ENCODE results near the gene PLA2G4E. TPM values are rescaled to one million over a fixed set of nuclear protein-coding genes. Genes with fewer than 3 reads are reported as not detected.

PLA2G4E gene
- total RNA-seq, 1 experiment from 2014 or later = not detected

GRCh38 chr15:41979493-41980266 lies 41.2 kb downstream of the PLA2G4E start:
- no peak overlapping the region for H3K27ac ChIP-seq
- no peak for DNase-seq (ENCODE audit: low read depth in 1 of 2, low spot score in 2 of 2)
- H3K27me3 ChIP-seq (replicated peaks) = 0 out of 2 replicates have a peak, but pooled peaks cover 6% of the 10 kb centered on the region
- no peaks in the 10 kb centered on the region for H3K9me3 ChIP-seq (replicated peaks)
- H3K36me3 ChIP-seq = no peaks in the 10 kb centered on the region
- H3K4me3 ChIP-seq = no peak overlapping the region
- H3K4me1 ChIP-seq (replicated peaks) = no peaks in the 10 kb centered on the region

GRCh38 chr15:41978534-41978933 lies 42.3 kb downstream of the PLA2G4E start:
- Histone ChIP-seq H3K27me3 (replicated peaks) (0 out of 2 replicates have a peak, but pooled peaks cover 6% of the 10 kb centered on the region), H3K4me3 (no peak overlapping the region), H3K9me3 (replicated peaks) (no peaks in the 10 kb centered on the region), H3K4me1 (replicated peaks) (no peaks in the 10 kb centered on the region), H3K36me3 (no peaks in the 10 kb centered on the region), H3K27ac (no peak overlapping the region)
- DNase-seq (ENCODE audit: low read depth in 1 of 2, low spot score in 2 of 2) = no peak

GRCh38 chr15:41977757-41978383 lies 43.0 kb downstream of the PLA2G4E start:
- Histone ChIP-seq H3K36me3 (no peaks in the 10 kb centered on the region), H3K27me3 (replicated peaks) (0 out of 2 replicates have a peak, but pooled peaks cover 6% of the 10 kb centered on the region), H3K27ac (no peak overlapping the region), H3K9me3 (replicated peaks) (no peaks in the 10 kb centered on the region), H3K4me1 (replicated peaks) (0 out of 2 replicates have a peak, but pooled peaks cover 2% of the 10 kb centered on the region), H3K4me3 (no peak overlapping the region)
- no peak for DNase-seq (ENCODE audit: low read depth in 1 of 2, low spot score in 2 of 2)

- DNase-seq (ENCODE audit: low read depth in 1 of 2, low spot score in 2 of 2) = no peak
- H3K4me3 ChIP-seq = no peak overlapping the region
- no peak overlapping the region for H3K27ac ChIP-seq
- peaks cover 11% of the 10 kb centered on the region; the same call in 1 of the 2 replicates for H3K4me1 ChIP-seq (replicated peaks)
- 0 out of 2 replicates have a peak, but pooled peaks cover 6% of the 10 kb centered on the region for H3K27me3 ChIP-seq (replicated peaks)
- peaks cover 7% of the 10 kb centered on the region for H3K36me3 ChIP-seq
- H3K9me3 ChIP-seq (replicated peaks) = no peaks in the 10 kb centered on the region
These were observed 45.2 kb downstream of the PLA2G4E start for GRCh38 chr15:41975669-41976068.

- Histone ChIP-seq H3K4me1 (replicated peaks) (peaks cover 12% of the 10 kb centered on the region), H3K4me3 (no peak overlapping the region), H3K36me3 (peaks cover 10% of the 10 kb centered on the region), H3K27me3 (replicated peaks) (0 out of 2 replicates have a peak, but pooled peaks cover 6% of the 10 kb centered on the region), H3K27ac (no peak overlapping the region), H3K9me3 (replicated peaks) (no peaks in the 10 kb centered on the region)
- DNase-seq (ENCODE audit: low read depth in 1 of 2, low spot score in 2 of 2) = no peak
These were observed 46.8 kb downstream of the PLA2G4E start for GRCh38 chr15:41974041-41974440.

GRCh38 chr15:41972253-41973242 lies 48.3 kb downstream of the PLA2G4E start, which contains the start of gene EHD4:
TSS of gene EHD4 (minus strand) at chr15:41972557. CDS start at chr15:41972494, 63 bp downstream.
- Histone ChIP-seq H3K36me3 (peaks cover 10% of the 10 kb centered on the region), H3K27me3 (replicated peaks) (0 out of 2 replicates have a peak, but pooled peaks cover 6% of the 10 kb centered on the region), H3K4me1 (replicated peaks) (peaks cover 12% of the 10 kb centered on the region), H3K9me3 (replicated peaks) (no peaks in the 10 kb centered on the region), H3K4me3 (peak within 1 kb of the TSS; percentile 94), H3K27ac (peak within 1 kb of the TSS; percentile 58)
- DNase-seq (ENCODE audit: low read depth in 1 of 2, low spot score in 2 of 2) = peak; percentile 96 to 99

- H3K36me3 ChIP-seq = peaks cover 10% of the 10 kb centered on the region
- peak in 1 of 2 experiments; percentile 42 for DNase-seq (ENCODE audit: low read depth in 1 of 2, low spot score in 2 of 2)
- peaks cover 12% of the 10 kb centered on the region for H3K4me1 ChIP-seq (replicated peaks)
- peak overlapping the region; percentile 58 for H3K27ac ChIP-seq
- peak overlapping the region; percentile 94 for H3K4me3 ChIP-seq
- 0 out of 2 replicates have a peak, but pooled peaks cover 6% of the 10 kb centered on the region for H3K27me3 ChIP-seq (replicated peaks)
- no peaks in the 10 kb centered on the region for H3K9me3 ChIP-seq (replicated peaks)
These were observed 49.0 kb downstream of the PLA2G4E start for GRCh38 chr15:41971895-41972252.

GRCh38 chr15:41971089-41971894 lies 49.5 kb downstream of the PLA2G4E start:
- peak; percentile 53 to 57 for DNase-seq (ENCODE audit: low read depth in 1 of 2, low spot score in 2 of 2)
- H3K27me3 ChIP-seq (replicated peaks) = 0 out of 2 replicates have a peak, but pooled peaks cover 6% of the 10 kb centered on the region

GRCh38 chr15:41970456-41970855 lies 50.4 kb downstream of the PLA2G4E start:
- Histone ChIP-seq H3K9me3 (replicated peaks) (no peaks in the 10 kb centered on the region), H3K36me3 (peaks cover 10% of the 10 kb centered on the region), H3K4me1 (replicated peaks) (peaks cover 12% of the 10 kb centered on the region), H3K4me3 (no peak overlapping the region), H3K27ac (no peak overlapping the region), H3K27me3 (replicated peaks) (0 out of 2 replicates have a peak, but pooled peaks cover 3% of the 10 kb centered on the region)
- peak in 1 of 2 experiments; percentile 9 for DNase-seq (ENCODE audit: low read depth in 1 of 2, low spot score in 2 of 2)

More at GRCh38 chr15:41971089-41971894, 49.5 kb downstream of the PLA2G4E start:
- peak overlapping the region; percentile 94 for H3K4me3 ChIP-seq
- H3K4me1 ChIP-seq (replicated peaks) = peaks cover 12% of the 10 kb centered on the region
- H3K27ac ChIP-seq = no peak overlapping the region
- H3K36me3 ChIP-seq = peaks cover 10% of the 10 kb centered on the region
- H3K9me3 ChIP-seq (replicated peaks) = no peaks in the 10 kb centered on the region

- no peaks in the 10 kb centered on the region for H3K27me3 ChIP-seq (replicated peaks)
- no peaks in the 10 kb centered on the region for H3K9me3 ChIP-seq (replicated peaks)
- peak in 1 of 2 experiments; percentile 11 for DNase-seq (ENCODE audit: low read depth in 1 of 2, low spot score in 2 of 2)
- no peak overlapping the region for H3K27ac ChIP-seq
- no peak overlapping the region for H3K4me3 ChIP-seq
- peaks cover 12% of the 10 kb centered on the region for H3K4me1 ChIP-seq (replicated peaks)
- peaks cover 10% of the 10 kb centered on the region for H3K36me3 ChIP-seq
These were observed 50.9 kb downstream of the PLA2G4E start for GRCh38 chr15:41969851-41970431.

GRCh38 chr15:41968701-41969100 lies 52.1 kb downstream of the PLA2G4E start:
- peaks cover 12% of the 10 kb centered on the region for H3K4me1 ChIP-seq (replicated peaks)
- no peak for DNase-seq (ENCODE audit: low read depth in 1 of 2, low spot score in 2 of 2)
- no peaks in the 10 kb centered on the region for H3K9me3 ChIP-seq (replicated peaks)
- no peak overlapping the region for H3K4me3 ChIP-seq
- H3K27ac ChIP-seq = no peak overlapping the region
- H3K27me3 ChIP-seq (replicated peaks) = no peaks in the 10 kb centered on the region
- peaks cover 10% of the 10 kb centered on the region for H3K36me3 ChIP-seq

GRCh38 chr15:41967506-41968206 lies 53.2 kb downstream of the PLA2G4E start:
- Histone ChIP-seq H3K36me3 (peaks cover 10% of the 10 kb centered on the region), H3K27me3 (replicated peaks) (no peaks in the 10 kb centered on the region), H3K27ac (no peak overlapping the region; the same call in 1 of the 2 replicates), H3K9me3 (replicated peaks) (no peaks in the 10 kb centered on the region), H3K4me3 (no peak overlapping the region), H3K4me1 (replicated peaks) (peaks cover 9% of the 10 kb centered on the region)
- peak in 1 of 2 experiments; percentile 25 for DNase-seq (ENCODE audit: low read depth in 1 of 2, low spot score in 2 of 2)
